Nephron (organoid): ENCODE results near the gene NUPR2.
A peak's percentile ranks its signal among the peaks of the same experiment; 100 is the strongest.
"Not testable (repeated sequence)": the region's sequence is repeated elsewhere in the genome, so short reads cannot be mapped to it uniquely, and the experiment has no call there.

Experiments
- H3K27ac Mint-ChIP-seq, 3 experiments: 2 replicates each; pipeline ENCODE4 v1.8.0; 2020; ENCODE audit warnings: mixed read lengths in 3 of 3, mild to moderate bottlenecking in 2 of 3, moderate library complexity in 1 of 3
- H3K27me3 Mint-ChIP-seq: 2 replicates; pipeline ENCODE4 v1.8.0; 2021; ENCODE audit warnings: low read depth, mild to moderate bottlenecking, moderate library complexity, mixed read lengths
- H3K36me3 Mint-ChIP-seq: 2 replicates; pipeline ENCODE4 v1.8.0; 2020; ENCODE audit warnings: low read depth, mixed read lengths
- H3K4me1 Mint-ChIP-seq: 2 replicates; pipeline ENCODE4 v1.8.0; 2020; ENCODE audit warnings: mixed read lengths
- H3K4me3 Mint-ChIP-seq, 3 experiments: 2 replicates each; pipeline ENCODE4 v1.8.0; 2020; ENCODE audit warnings: mild to moderate bottlenecking in 3 of 3, mixed read lengths in 3 of 3, moderate library complexity in 2 of 3
- H3K9me3 Mint-ChIP-seq: 2 replicates; pipeline ENCODE4 v1.8.0; 2020; ENCODE audit warnings: mixed read lengths
- TF ChIP-seq, protein P1 (sequence below), 3 experiments: fragments of 200-600 bp; sonication (generic); IDR thresholded peaks; one replicate each; pipeline ENCODE4 v1.5.0; 2021; ENCODE audit warnings: antibody characterized with exemption in 3 of 3; ENCODE audit not compliant: unreplicated experiment in 3 of 3

The NUPR2 gene

DNA sequence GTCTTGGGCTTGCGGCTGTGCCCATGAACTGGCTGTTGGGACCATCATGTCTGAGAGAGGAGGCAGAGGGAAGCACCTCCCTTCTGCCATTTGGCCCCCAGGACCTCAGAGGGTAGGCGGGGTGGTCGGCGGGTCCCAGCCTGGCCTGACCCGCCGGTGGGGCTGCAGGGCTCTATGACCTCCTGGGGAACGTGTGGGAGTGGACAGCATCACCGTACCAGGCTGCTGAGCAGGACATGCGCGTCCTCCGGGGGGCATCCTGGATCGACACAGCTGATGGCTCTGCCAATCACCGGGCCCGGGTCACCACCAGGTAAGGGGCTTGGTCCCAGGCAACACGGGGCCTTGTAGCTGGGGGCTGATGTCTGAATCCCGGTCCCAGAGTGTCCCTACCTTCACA is 38.0 kb downstream of the NUPR2 start:
- H3K4me3 Mint-ChIP-seq, result no peak overlapping the region
- H3K27ac Mint-ChIP-seq, result no peak overlapping the region
- H3K36me3 Mint-ChIP-seq, result peaks cover 24% of the 10 kb centered on the region
- TF ChIP-seq, protein P1, sequence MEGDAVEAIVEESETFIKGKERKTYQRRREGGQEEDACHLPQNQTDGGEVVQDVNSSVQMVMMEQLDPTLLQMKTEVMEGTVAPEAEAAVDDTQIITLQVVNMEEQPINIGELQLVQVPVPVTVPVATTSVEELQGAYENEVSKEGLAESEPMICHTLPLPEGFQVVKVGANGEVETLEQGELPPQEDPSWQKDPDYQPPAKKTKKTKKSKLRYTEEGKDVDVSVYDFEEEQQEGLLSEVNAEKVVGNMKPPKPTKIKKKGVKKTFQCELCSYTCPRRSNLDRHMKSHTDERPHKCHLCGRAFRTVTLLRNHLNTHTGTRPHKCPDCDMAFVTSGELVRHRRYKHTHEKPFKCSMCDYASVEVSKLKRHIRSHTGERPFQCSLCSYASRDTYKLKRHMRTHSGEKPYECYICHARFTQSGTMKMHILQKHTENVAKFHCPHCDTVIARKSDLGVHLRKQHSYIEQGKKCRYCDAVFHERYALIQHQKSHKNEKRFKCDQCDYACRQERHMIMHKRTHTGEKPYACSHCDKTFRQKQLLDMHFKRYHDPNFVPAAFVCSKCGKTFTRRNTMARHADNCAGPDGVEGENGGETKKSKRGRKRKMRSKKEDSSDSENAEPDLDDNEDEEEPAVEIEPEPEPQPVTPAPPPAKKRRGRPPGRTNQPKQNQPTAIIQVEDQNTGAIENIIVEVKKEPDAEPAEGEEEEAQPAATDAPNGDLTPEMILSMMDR (IDR thresholded peaks at IDR 0.05; ENCODE audit: unreplicated experiment in 3 of 3), result no peak
- no peaks in the 10 kb centered on the region for H3K9me3 Mint-ChIP-seq
- no peaks in the 10 kb centered on the region for H3K27me3 Mint-ChIP-seq
- H3K4me1 Mint-ChIP-seq, result peaks cover 18% of the 10 kb centered on the region

- Mint-ChIP-seq H3K27ac (no peak overlapping the region), H3K4me3 (no peak overlapping the region), H3K4me1 (peaks cover 16% of the 10 kb centered on the region), H3K27me3 (no peaks in the 10 kb centered on the region), H3K9me3 (no peaks in the 10 kb centered on the region), H3K36me3 (peaks cover 28% of the 10 kb centered on the region)
- TF ChIP-seq, protein P1 (IDR thresholded peaks at IDR 0.05; ENCODE audit: unreplicated experiment in 3 of 3), result no peak
These were observed 38.5 kb downstream of the NUPR2 start for GRCh38 chr7:56077681-56078080.

DNA sequence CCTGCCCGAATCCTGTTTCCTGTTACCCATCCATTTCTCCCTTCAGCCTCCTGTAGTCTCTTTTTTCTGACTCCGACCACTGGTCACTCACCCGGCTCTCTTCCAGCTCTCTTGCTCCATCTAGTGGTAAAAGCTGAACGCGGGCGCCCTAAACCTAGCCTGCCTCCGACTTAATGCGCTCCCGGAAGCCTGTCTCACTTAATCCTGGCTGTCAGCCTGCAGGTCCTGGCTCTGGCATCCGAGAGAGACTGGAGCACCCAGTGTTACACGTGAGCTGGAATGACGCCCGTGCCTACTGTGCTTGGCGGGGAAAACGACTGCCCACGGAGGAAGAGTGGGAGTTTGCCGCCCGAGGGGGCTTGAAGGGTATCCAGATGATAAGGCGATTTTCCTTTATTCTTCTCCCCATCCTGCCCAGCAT is 41.8 kb downstream of the NUPR2 start:
- Mint-ChIP-seq H3K4me3 (no peak overlapping the region), H3K27ac (peak overlapping the region; percentile 3 to 52 (median 7))

DNA sequence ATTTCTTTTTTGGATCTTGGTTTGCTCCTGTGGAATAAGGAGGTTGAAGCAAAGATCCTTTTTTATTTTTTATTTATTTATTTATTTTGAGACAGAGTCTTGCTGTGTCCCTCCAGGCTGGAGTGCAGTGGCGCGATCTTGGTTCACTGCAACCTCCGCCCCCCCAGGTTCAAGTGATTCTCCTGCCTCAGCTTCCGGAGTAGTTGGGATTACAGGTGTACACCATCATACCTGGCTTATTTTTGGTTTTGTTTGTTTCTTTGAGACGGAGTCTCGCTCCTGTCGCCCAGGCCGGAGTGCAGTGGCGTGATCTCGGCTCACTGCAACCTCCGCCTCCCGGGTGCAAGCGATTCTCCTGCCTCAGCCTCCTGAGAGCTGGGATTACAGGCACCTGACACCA is 49.8 kb downstream of the NUPR2 start:
- not testable (repeated sequence) for H3K9me3 Mint-ChIP-seq, H3K27ac Mint-ChIP-seq, H3K4me3 Mint-ChIP-seq, H3K27me3 Mint-ChIP-seq
- H3K4me1 Mint-ChIP-seq, result peaks cover 18% of the 10 kb centered on the region
- H3K36me3 Mint-ChIP-seq, result peaks cover 49% of the 10 kb centered on the region

More for the DNA sequence above, 41.8 kb downstream of the NUPR2 start:
- Mint-ChIP-seq H3K27me3 (no peaks in the 10 kb centered on the region), H3K36me3 (peaks cover 30% of the 10 kb centered on the region), H3K4me1 (peaks cover 10% of the 10 kb centered on the region), H3K9me3 (no peaks in the 10 kb centered on the region)
- TF ChIP-seq, protein P1 (IDR thresholded peaks at IDR 0.05; ENCODE audit: unreplicated experiment in 3 of 3), result peak; percentile 85 to 87 (median 85)
